Type B pancreatic cell (in vitro differentiated cells): ENCODE measurements around the gene HELZ. TPM values are rescaled to one million over a fixed set of nuclear protein-coding genes. Genes with fewer than 3 reads are reported as not detected.

ENCODE experiments used
- DNase-seq: peaks from one replicate; pipeline ENCODE4 v3.0.0; 2021; ENCODE audit warnings: mixed read lengths; ENCODE audit not compliant: unreplicated experiment; ENCODE audit errors: extremely low spot score
- H3K27ac Mint-ChIP-seq: 2 replicates; pipeline ENCODE4 v1.8.0; 2021; ENCODE audit warnings: mild to moderate bottlenecking, mixed read lengths
- H3K27me3 Mint-ChIP-seq: 2 replicates; pipeline ENCODE4 v1.8.0; 2021; ENCODE audit warnings: mixed read lengths
- H3K36me3 Mint-ChIP-seq: 2 replicates; pipeline ENCODE4 v1.8.0; 2021; ENCODE audit warnings: mixed read lengths
- H3K4me1 Mint-ChIP-seq: one replicate; pipeline ENCODE4 v1.8.0; 2021; ENCODE audit warnings: mixed read lengths; ENCODE audit not compliant: unreplicated experiment
- H3K4me3 Mint-ChIP-seq: 2 replicates; pipeline ENCODE4 v1.8.0; 2021; ENCODE audit warnings: mild to moderate bottlenecking, mixed read lengths
- H3K9me3 Mint-ChIP-seq: 2 replicates; pipeline ENCODE4 v1.8.0; 2021; ENCODE audit warnings: mixed read lengths
- CTCF ChIP-seq: fragments of 200-600 bp; sonication (generic); conservative IDR thresholded peaks from 2 replicates; pipeline ENCODE4 v1.5.0; 2021; ENCODE audit warnings: antibody characterized with exemption, mild to moderate bottlenecking
- total RNA-seq: library from RNA; stranded (reverse); gene quantifications from 2 replicates; pipeline ENCODE4 v1.2.1, GENCODE V29; 2021; ENCODE audit warnings: low replicate concordance

The HELZ gene
- total RNA-seq, 1 donor from 2014 or later = 55.1 TPM

GRCh38 chr17:67279115-67279514, 34.1 kb upstream of the HELZ start:
- H3K4me1 Mint-ChIP-seq = peaks cover 6% of the 10 kb centered on the region
- no peak for TF ChIP-seq CTCF
- DNase-seq = no peak
- peaks cover 3% of the 10 kb centered on the region for H3K27me3 Mint-ChIP-seq
- H3K4me3 Mint-ChIP-seq = no peak overlapping the region
- no peaks in the 10 kb centered on the region for H3K36me3 Mint-ChIP-seq
- H3K9me3 Mint-ChIP-seq = no peaks in the 10 kb centered on the region
- H3K27ac Mint-ChIP-seq = no peak overlapping the region

- Mint-ChIP-seq H3K9me3 (no peaks in the 10 kb centered on the region), H3K4me3 (no peak overlapping the region), H3K4me1 (peaks cover 6% of the 10 kb centered on the region), H3K36me3 (no peaks in the 10 kb centered on the region), H3K27me3 (peaks cover 3% of the 10 kb centered on the region), H3K27ac (no peak overlapping the region)
- TF ChIP-seq CTCF = no peak
- DNase-seq = no peak
Observed at GRCh38 chr17:67278363-67278762, 33.4 kb upstream of the HELZ start.

- Mint-ChIP-seq H3K4me1 (no peaks in the 10 kb centered on the region), H3K27me3 (peaks cover 3% of the 10 kb centered on the region), H3K9me3 (no peaks in the 10 kb centered on the region), H3K27ac (no peak overlapping the region), H3K36me3 (no peaks in the 10 kb centered on the region), H3K4me3 (no peak overlapping the region)
- TF ChIP-seq CTCF = peak; percentile 22
- DNase-seq = no peak
Observed at GRCh38 chr17:67276075-67276474, 31.1 kb upstream of the HELZ start.

GRCh38 chr17:67274466-67274865, 29.5 kb upstream of the HELZ start:
- H3K27ac Mint-ChIP-seq = no peak overlapping the region

GRCh38 chr17:67273900-67274299, 28.9 kb upstream of the HELZ start:
- no peaks in the 10 kb centered on the region for H3K9me3 Mint-ChIP-seq
- H3K27me3 Mint-ChIP-seq = peaks cover 3% of the 10 kb centered on the region
- TF ChIP-seq CTCF = no peak
- H3K4me1 Mint-ChIP-seq = no peaks in the 10 kb centered on the region
- H3K36me3 Mint-ChIP-seq = no peaks in the 10 kb centered on the region
- no peak overlapping the region for H3K27ac Mint-ChIP-seq
- no peak for DNase-seq
- no peak overlapping the region for H3K4me3 Mint-ChIP-seq

More at GRCh38 chr17:67274466-67274865, 29.5 kb upstream of the HELZ start:
- no peak for DNase-seq
- H3K4me3 Mint-ChIP-seq = no peak overlapping the region
- no peaks in the 10 kb centered on the region for H3K4me1 Mint-ChIP-seq
- no peaks in the 10 kb centered on the region for H3K36me3 Mint-ChIP-seq
- no peaks in the 10 kb centered on the region for H3K9me3 Mint-ChIP-seq
- TF ChIP-seq CTCF = no peak
- H3K27me3 Mint-ChIP-seq = peaks cover 3% of the 10 kb centered on the region
